ENCODE results near the gene ZC3H12D. TPM values are rescaled to one million over a fixed set of nuclear protein-coding genes. Genes with fewer than 3 reads are reported as not detected.

Gene ZC3H12D
- total and polyA plus RNA-seq, 7 donors = 0.17 to 0.41 (median 0.26) TPM

DNA sequence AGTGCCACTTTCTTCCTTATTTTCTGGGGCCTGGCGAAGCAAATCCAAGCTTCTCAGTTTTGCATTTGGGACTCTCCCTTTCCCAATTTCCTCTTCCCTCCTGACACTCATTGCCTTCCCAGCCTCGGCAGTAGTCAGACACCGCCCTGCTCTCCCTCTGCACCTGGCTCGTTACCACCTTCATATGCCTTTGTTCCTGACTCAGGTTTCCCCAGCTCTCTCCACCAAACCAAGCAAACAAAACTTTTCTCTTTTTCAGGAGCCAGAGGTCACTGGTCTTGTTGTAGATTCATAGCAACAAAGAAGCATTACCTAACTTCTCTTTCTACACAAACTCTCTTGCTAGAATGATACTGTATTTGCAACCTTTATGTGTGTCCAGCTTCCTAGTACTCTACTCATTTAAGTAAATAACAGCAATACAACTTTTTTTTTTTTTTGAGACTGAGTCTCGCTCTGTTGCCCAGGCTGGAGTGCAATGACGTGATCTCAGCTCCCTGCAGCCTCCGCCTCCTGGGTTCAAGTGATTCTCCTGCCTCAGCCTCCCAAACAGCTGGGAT, 9.0 kb upstream of the ZC3H12D start:
- Histone ChIP-seq H3K27me3 (ENCODE audit: insufficient read depth in 3 of 3, low read length in 2 of 3) (no peaks in the 10 kb centered on the region), H3K4me3 (no peak overlapping the region), H3K27ac (no peak overlapping the region), H3K4me1 (peaks cover 5% of the 10 kb centered on the region), H3K36me3 (ENCODE audit: insufficient read depth in 1 of 2, low read depth in 1 of 2) (no peaks in the 10 kb centered on the region), H3K9me3 (no peaks in the 10 kb centered on the region)
- WGBS, 3 donors = 87 to 90% (median 88%) methylated on average over 7 of the region's 7 CpGs
- TF ChIP-seq, protein P1, sequence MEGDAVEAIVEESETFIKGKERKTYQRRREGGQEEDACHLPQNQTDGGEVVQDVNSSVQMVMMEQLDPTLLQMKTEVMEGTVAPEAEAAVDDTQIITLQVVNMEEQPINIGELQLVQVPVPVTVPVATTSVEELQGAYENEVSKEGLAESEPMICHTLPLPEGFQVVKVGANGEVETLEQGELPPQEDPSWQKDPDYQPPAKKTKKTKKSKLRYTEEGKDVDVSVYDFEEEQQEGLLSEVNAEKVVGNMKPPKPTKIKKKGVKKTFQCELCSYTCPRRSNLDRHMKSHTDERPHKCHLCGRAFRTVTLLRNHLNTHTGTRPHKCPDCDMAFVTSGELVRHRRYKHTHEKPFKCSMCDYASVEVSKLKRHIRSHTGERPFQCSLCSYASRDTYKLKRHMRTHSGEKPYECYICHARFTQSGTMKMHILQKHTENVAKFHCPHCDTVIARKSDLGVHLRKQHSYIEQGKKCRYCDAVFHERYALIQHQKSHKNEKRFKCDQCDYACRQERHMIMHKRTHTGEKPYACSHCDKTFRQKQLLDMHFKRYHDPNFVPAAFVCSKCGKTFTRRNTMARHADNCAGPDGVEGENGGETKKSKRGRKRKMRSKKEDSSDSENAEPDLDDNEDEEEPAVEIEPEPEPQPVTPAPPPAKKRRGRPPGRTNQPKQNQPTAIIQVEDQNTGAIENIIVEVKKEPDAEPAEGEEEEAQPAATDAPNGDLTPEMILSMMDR (IDR thresholded peaks at IDR 0.05) = no peak
- DNase-seq = no peak
- intact Hi-C loops (cut with DNase I) = no loop called here
- ATAC-seq = no peak

DNA sequence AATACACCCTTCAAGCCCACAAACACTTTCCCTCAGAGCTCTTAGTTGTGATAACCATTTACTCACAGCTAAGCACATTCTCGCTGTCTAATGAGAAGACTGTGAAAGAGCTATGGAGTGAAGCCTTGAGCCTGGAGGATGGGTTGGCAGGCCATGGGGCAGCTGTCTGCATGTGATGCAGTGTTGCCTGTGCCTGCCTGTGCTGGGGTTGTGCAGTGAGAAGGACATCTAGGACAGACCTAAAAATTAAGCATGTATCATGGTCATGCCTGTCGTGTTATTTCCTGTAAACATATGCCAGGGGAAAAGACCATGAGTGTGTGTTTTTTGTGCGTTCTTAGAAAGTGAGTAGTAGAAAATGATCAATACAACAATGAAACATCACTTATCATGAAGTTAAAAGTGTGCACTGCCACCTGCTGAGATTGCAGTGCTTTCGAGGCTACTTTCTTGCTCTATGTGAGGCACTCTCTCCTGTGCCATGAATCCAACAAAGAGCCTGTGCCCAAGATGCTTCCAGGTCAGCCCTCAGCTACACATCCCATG, 8.1 kb upstream of the ZC3H12D start:
- TF ChIP-seq, protein P1 (IDR thresholded peaks at IDR 0.05) = no peak
- no peaks in the 10 kb centered on the region for H3K27me3 ChIP-seq (ENCODE audit: insufficient read depth in 3 of 3, low read length in 2 of 3)
- no peak for ATAC-seq

DNA sequence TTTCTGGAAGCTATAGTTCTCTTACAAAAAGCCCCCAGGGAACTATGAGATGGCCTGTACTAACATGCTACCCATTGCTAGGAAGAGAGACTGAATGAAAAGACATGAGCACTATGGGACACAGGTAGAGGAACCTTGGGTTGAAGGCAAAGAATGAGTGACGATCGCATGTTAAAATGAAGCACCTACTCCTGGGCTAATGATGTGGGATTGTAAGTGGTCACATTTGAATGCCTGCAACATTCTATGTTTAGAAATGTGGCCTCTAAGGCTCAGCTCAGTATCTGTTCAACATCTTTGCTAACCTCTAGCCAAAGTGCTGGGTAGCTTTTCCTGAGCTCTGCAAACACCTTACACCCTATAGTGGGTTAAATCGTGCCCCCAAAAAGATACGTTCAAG, 5.2 kb upstream of the ZC3H12D start:
- no peak for DNase-seq
- WGBS, 3 donors = 93 to 96% (median 96%) methylated on average over 4 of the region's 4 CpGs
- no peak overlapping the region for H3K4me3 ChIP-seq
- peaks cover 8% of the 10 kb centered on the region for H3K4me1 ChIP-seq
- intact Hi-C loops (cut with DNase I) = no loop called here
- TF ChIP-seq, protein P1 (IDR thresholded peaks at IDR 0.05) = no peak
- no peak overlapping the region for H3K27ac ChIP-seq
- no peaks in the 10 kb centered on the region for H3K9me3 ChIP-seq
- H3K36me3 ChIP-seq (ENCODE audit: insufficient read depth in 1 of 2, low read depth in 1 of 2) = no peaks in the 10 kb centered on the region
- H3K27me3 ChIP-seq (ENCODE audit: insufficient read depth in 3 of 3, low read length in 2 of 3) = no peaks in the 10 kb centered on the region
- no peak for ATAC-seq

More for the DNA sequence above, 8.1 kb upstream of the ZC3H12D start:
- H3K4me1 ChIP-seq = no peaks in the 10 kb centered on the region
- no peaks in the 10 kb centered on the region for H3K9me3 ChIP-seq
- intact Hi-C loops (cut with DNase I) = no loop called here
- H3K4me3 ChIP-seq = no peak overlapping the region
- no peak overlapping the region for H3K27ac ChIP-seq
- DNase-seq = no peak
- no peaks in the 10 kb centered on the region for H3K36me3 ChIP-seq (ENCODE audit: insufficient read depth in 1 of 2, low read depth in 1 of 2)
- 89 to 92% (median 89%) methylated on average over 4 of the region's 4 CpGs for WGBS, 3 donors

DNA sequence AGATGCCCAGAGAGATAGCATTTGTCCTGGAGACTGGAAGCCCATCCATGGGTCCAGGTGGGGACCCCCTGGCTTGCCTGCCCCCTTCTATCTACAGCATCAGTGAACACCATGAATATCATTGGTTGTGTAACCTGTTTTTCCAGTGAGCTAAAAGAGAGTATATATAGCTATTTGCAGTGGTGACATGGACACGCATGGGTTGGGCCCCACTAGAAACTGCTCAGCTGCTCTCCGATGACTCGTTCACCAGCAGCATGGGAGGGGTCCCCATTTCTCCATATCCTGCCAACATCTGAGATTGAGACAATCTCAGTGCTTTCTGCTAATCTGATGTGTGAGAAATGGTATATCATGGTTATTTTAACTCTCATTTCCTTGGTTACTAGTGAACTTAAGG, 4.0 kb upstream of the ZC3H12D start:
- WGBS, 3 donors = 47 to 73% (median 59%) methylated on average over 3 of the region's 3 CpGs
- TF ChIP-seq, protein P1 (IDR thresholded peaks at IDR 0.05) = no peak
- intact Hi-C loops (cut with DNase I) = no loop called here
- Histone ChIP-seq H3K4me3 (no peak overlapping the region), H3K9me3 (no peaks in the 10 kb centered on the region), H3K4me1 (peaks cover 15% of the 10 kb centered on the region), H3K36me3 (ENCODE audit: insufficient read depth in 1 of 2, low read depth in 1 of 2) (no peaks in the 10 kb centered on the region), H3K27ac (no peak overlapping the region), H3K27me3 (ENCODE audit: insufficient read depth in 3 of 3, low read length in 2 of 3) (no peaks in the 10 kb centered on the region)
- ATAC-seq = no peak
- DNase-seq = no peak

DNA sequence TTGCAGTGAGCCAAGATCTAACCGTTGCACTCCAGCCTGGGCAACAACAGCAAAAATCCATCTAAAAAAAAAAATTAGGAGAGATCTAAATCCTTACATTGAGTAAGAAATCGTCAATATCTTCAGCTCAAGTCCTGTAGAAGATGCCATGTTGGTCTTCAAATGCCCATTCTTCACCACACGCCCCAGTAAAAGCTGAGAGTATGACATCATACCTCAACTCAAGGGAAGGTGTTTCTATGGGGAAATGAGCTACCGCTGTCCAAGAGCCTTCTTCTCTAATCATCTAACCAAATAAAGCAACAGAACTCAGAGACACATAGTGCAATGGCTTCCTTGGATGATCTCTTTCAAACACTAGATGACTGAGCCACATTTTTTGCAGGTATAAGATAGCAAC, 2.5 kb upstream of the ZC3H12D start:
- Histone ChIP-seq H3K4me1 (peaks cover 15% of the 10 kb centered on the region), H3K36me3 (ENCODE audit: insufficient read depth in 1 of 2, low read depth in 1 of 2) (no peaks in the 10 kb centered on the region), H3K27ac (no peak overlapping the region), H3K4me3 (no peak overlapping the region), H3K27me3 (ENCODE audit: insufficient read depth in 3 of 3, low read length in 2 of 3) (no peaks in the 10 kb centered on the region), H3K9me3 (no peaks in the 10 kb centered on the region)
- intact Hi-C loops (cut with DNase I) = no loop called here
- no peak for ATAC-seq
- no peak for DNase-seq
- TF ChIP-seq, protein P1 (IDR thresholded peaks at IDR 0.05) = no peak
- WGBS, 3 donors = 95 to 97% (median 95%) methylated on average over 4 of the region's 4 CpGs

Data from psoas muscle (tissue), 8 donors.